H1 (cell line): ENCODE results near the gene GFPT1. TPM values are rescaled to one million over a fixed set of nuclear protein-coding genes. Genes with fewer than 3 reads are reported as not detected.

Experiments used
- CTCF ChIA-PET: fragments of 300-600 bp; sonication (Branson Sonifier 250); formaldehyde crosslinking; loops from one replicate; lab custom pipeline; 2021; ENCODE audit not compliant: partially characterized antibody; lab: Charles Lee
- POLR2A ChIA-PET: fragments of 300-600 bp; sonication (Branson Sonifier 250); formaldehyde crosslinking; loops from one replicate; lab custom pipeline; 2021; ENCODE audit warnings: inconsistent platforms; ENCODE audit not compliant: partially characterized antibody; lab: Charles Lee
- DNase-seq, 2 experiments: peaks; one replicate each; pipeline versions ENCODE4 v3.0.0 to v3.0.0-alpha.2; 2010 to 2022; ENCODE audit warnings: low spot score in 2 of 2, low read depth in 1 of 2, mixed read lengths in 1 of 2
- FAIRE-seq: peaks from 2 replicates; lab custom pipeline; 2011; peaks lifted over from hg19 to GRCh38; lab: Jason Lieb, UNC
- H2AFZ ChIP-seq: 2 replicates; pipeline ENCODE4 v1.8.1; 2012; ENCODE audit warnings: low read length, inconsistent platforms
- H2AK5ac ChIP-seq: 2 replicates; pipeline ENCODE4 v1.6.1; 2013; ENCODE audit warnings: low read depth, low read length
- H2BK120ac ChIP-seq: replicated peaks from 2 replicates; pipeline ENCODE3; 2013; ENCODE audit warnings: low read depth, low read length, inconsistent platforms
- H2BK12ac ChIP-seq: 2 replicates; pipeline ENCODE4 v1.6.1; 2013; ENCODE audit warnings: low read depth, low read length
- H2BK15ac ChIP-seq: 2 replicates; pipeline ENCODE4 v1.6.1; 2013; ENCODE audit warnings: low read length
- H2BK20ac ChIP-seq: 2 replicates; pipeline ENCODE4 v1.6.1; 2013; ENCODE audit warnings: low read length
- H2BK5ac ChIP-seq: 2 replicates; pipeline ENCODE4 v1.6.1; 2013; ENCODE audit warnings: low read depth, low read length
- H3K14ac ChIP-seq: 2 replicates; pipeline ENCODE4 v1.6.1; 2013; ENCODE audit warnings: inconsistent platforms; ENCODE audit not compliant: insufficient read length
- H3K18ac ChIP-seq: 2 replicates; pipeline ENCODE4 v1.6.1; 2013; ENCODE audit warnings: low read length; ENCODE audit errors: extremely low read depth
- H3K23ac ChIP-seq: 2 replicates; pipeline ENCODE4 v1.6.1; 2013; ENCODE audit warnings: inconsistent platforms; ENCODE audit not compliant: insufficient read length
- H3K23me2 ChIP-seq: 2 replicates; pipeline ENCODE4 v1.6.1; 2013; ENCODE audit warnings: low read depth, low read length
- H3K27ac ChIP-seq: 2 replicates; pipeline ENCODE4 v1.6.1; 2011; ENCODE audit warnings: low read depth, low read length, inconsistent platforms
- H3K27me3 ChIP-seq, 4 experiments: replicated peaks in 1 of 4; 1 replicate in 1 of 4; 2 replicates in 3 of 4; pipeline versions ENCODE4 v1.6.1 to v1.8.1; 2011 to 2013; ENCODE audit warnings: low read length in 3 of 4, mild to moderate bottlenecking in 3 of 4, inconsistent platforms in 2 of 4, mixed read lengths in 2 of 4, moderate library complexity in 1 of 4; ENCODE audit not compliant: control insufficient read depth in 3 of 4, insufficient read depth in 3 of 4; ENCODE audit errors: extremely low read depth in 1 of 4
- H3K36me3 ChIP-seq, 4 experiments: 2 replicates each; pipeline versions ENCODE4 v1.6.1 to v1.8.1; 2011 to 2013; ENCODE audit warnings: mild to moderate bottlenecking in 4 of 4, low read length in 3 of 4, moderate library complexity in 2 of 4, control low read depth in 1 of 4, inconsistent platforms in 1 of 4; ENCODE audit not compliant: insufficient read depth in 4 of 4, control insufficient read depth in 2 of 4
- H3K4ac ChIP-seq: replicated peaks from 2 replicates; pipeline ENCODE3; 2013; ENCODE audit warnings: low read length, low read depth, mixed read lengths, inconsistent platforms; ENCODE audit not compliant: insufficient read length
- H3K4me1 ChIP-seq, 4 experiments: replicated peaks in 1 of 4; 1 replicate in 1 of 4; 2 replicates in 3 of 4; pipeline versions ENCODE4 v1.6.1 to v1.8.1; 2011 to 2013; ENCODE audit warnings: low read length in 3 of 4, inconsistent platforms in 2 of 4, mixed read lengths in 1 of 4; ENCODE audit not compliant: insufficient read depth in 4 of 4, control insufficient read depth in 3 of 4
- H3K4me2 ChIP-seq, 2 experiments: 2 replicates each; pipeline versions ENCODE4 v1.6.1 to v1.8.1; 2011 to 2013; ENCODE audit warnings: low read depth in 2 of 2, low read length in 2 of 2, control low read depth in 1 of 2, inconsistent platforms in 1 of 2, mild to moderate bottlenecking in 1 of 2; ENCODE audit not compliant: insufficient read depth in 1 of 2
- H3K4me3 ChIP-seq, 4 experiments: fragments of 200-600, 300-600 bp in 1 of 4; sonication (generic), shearing (Covaris generic), sonication (Bioruptor Twin) in 1 of 4; 2 replicates each; pipeline versions ENCODE4 v1.5.1 to v1.8.1; 2011 to 2016; ENCODE audit warnings: low read length in 4 of 4, low read depth in 3 of 4, control low read depth in 2 of 4, inconsistent platforms in 2 of 4, mild to moderate bottlenecking in 2 of 4, mixed read lengths in 1 of 4, moderate library complexity in 1 of 4; ENCODE audit not compliant: insufficient read depth in 2 of 4; ENCODE audit errors: extremely low read depth in 1 of 4
- H3K56ac ChIP-seq: replicated peaks from 2 replicates; pipeline ENCODE3; 2013; ENCODE audit warnings: low read depth, mild to moderate bottlenecking, mixed read lengths, low read length, inconsistent platforms; ENCODE audit not compliant: insufficient read length
- H3K79me1 ChIP-seq: 2 replicates; pipeline ENCODE4 v1.6.1; 2013; ENCODE audit warnings: low read depth, low read length, control low read depth
- H3K79me2 ChIP-seq, 2 experiments: 2 replicates each; pipeline versions ENCODE4 v1.6.1 to v1.8.1; 2012 to 2013; ENCODE audit warnings: low read length in 2 of 2, mild to moderate bottlenecking in 2 of 2, inconsistent platforms in 1 of 2; ENCODE audit not compliant: insufficient read depth in 2 of 2, control insufficient read depth in 1 of 2
- H3K9ac ChIP-seq, 4 experiments: replicated peaks in 1 of 4; 1 replicate in 1 of 4; 2 replicates in 3 of 4; pipeline versions ENCODE4 v1.6.1 to v1.8.1; 2011 to 2013; ENCODE audit warnings: low read depth in 3 of 4, low read length in 3 of 4, control low read depth in 2 of 4, mild to moderate bottlenecking in 2 of 4, moderate library complexity in 2 of 4, inconsistent platforms in 1 of 4; ENCODE audit errors: extremely low read depth in 1 of 4
- H3K9me3 ChIP-seq, 2 experiments: 2 replicates each; pipeline versions ENCODE4 v1.6.1 to v1.8.1; 2012 to 2013; ENCODE audit warnings: mild to moderate bottlenecking in 2 of 2, moderate library complexity in 2 of 2, control low read depth in 1 of 2, inconsistent platforms in 1 of 2, low read depth in 1 of 2, low read length in 1 of 2, mixed read lengths in 1 of 2; ENCODE audit not compliant: insufficient read depth in 2 of 2
- H4K20me1 ChIP-seq, 2 experiments: replicated peaks in 1 of 2; 2 replicates each; pipeline versions ENCODE3 to v1.8.1; 2011 to 2013; ENCODE audit warnings: inconsistent platforms in 2 of 2, low read length in 2 of 2, mild to moderate bottlenecking in 1 of 2; ENCODE audit not compliant: insufficient read depth in 2 of 2, control insufficient read depth in 1 of 2
- H4K5ac ChIP-seq: 2 replicates; pipeline ENCODE4 v1.6.1; 2013; ENCODE audit warnings: low read length, low read depth, mixed read lengths, inconsistent platforms; ENCODE audit not compliant: insufficient read length
- H4K8ac ChIP-seq: 2 replicates; pipeline ENCODE4 v1.8.0; 2013; ENCODE audit warnings: mild to moderate bottlenecking, moderate library complexity, low read length, inconsistent platforms; ENCODE audit not compliant: insufficient read depth; ENCODE audit errors: extremely low read depth
- H4K91ac ChIP-seq: replicated peaks from 2 replicates; pipeline ENCODE3; 2013; ENCODE audit warnings: low read length, mixed read lengths, inconsistent platforms; ENCODE audit not compliant: insufficient read length
- JUN ChIP-seq: IDR thresholded peaks from 2 replicates; pipeline ENCODE4 v1.6.1; 2011; ENCODE audit warnings: low read depth, mild to moderate bottlenecking, improper control_type of control experiment, low read length
- NANOG ChIP-seq: IDR thresholded peaks from 2 replicates; pipeline ENCODE4 v1.6.1; 2011; ENCODE audit warnings: low read length, low read depth, mild to moderate bottlenecking, inconsistent platforms; ENCODE audit not compliant: insufficient read depth, poor library complexity, severe bottlenecking
- RXRA ChIP-seq: IDR thresholded peaks from 2 replicates; pipeline ENCODE4 v1.6.1; 2011; ENCODE audit warnings: low read depth, mild to moderate bottlenecking, low read length, moderate library complexity; ENCODE audit not compliant: insufficient read depth
- TCF12 ChIP-seq: IDR thresholded peaks from 2 replicates; pipeline ENCODE4 v1.6.1; 2011; ENCODE audit warnings: low read depth, mild to moderate bottlenecking, low read length
- YY1 ChIP-seq: IDR thresholded peaks from 2 replicates; pipeline ENCODE4 v1.6.1; 2011; ENCODE audit warnings: low read depth, mild to moderate bottlenecking, low read length
- WGBS, 2 experiments: shearing (Covaris generic) in 1 of 2; methylation state at CpG; one replicate each; pipeline versions ENCODE4 v1.1.6 to v1.1.7; 2013 to 2015; ENCODE audit warnings: low lambda C conversion rate in 2 of 2, mixed read lengths in 2 of 2, inconsistent platforms in 1 of 2, low coverage in 1 of 2, missing lambda C conversion rate in 1 of 2; ENCODE audit not compliant: insufficient replicate concordance in 2 of 2, insufficient coverage in 1 of 2, insufficient read length in 1 of 2; ENCODE audit errors: extremely low coverage in 1 of 2, missing lambda C conversion rate in 1 of 2; 5-methylcytosine and 5-hydroxymethylcytosine counted together
- polyA plus RNA-seq, 7 experiments: library from polyadenylated mRNA; depleted of rRNA in 3 of 7; stranded (reverse) in 5 of 7; unstranded in 2 of 7; fragments of >200 nt in 5 of 7; fragments of 200-250 nt in 2 of 7; gene quantifications; 1 replicate in 5 of 7; 2 replicates in 1 of 7; 4 replicates in 1 of 7; pipeline versions ENCODE4 v1.2.1 to v1.2.3, GENCODE V29; 2011 to 2013; ENCODE audit warnings: missing spikeins in 2 of 7, mixed read lengths in 2 of 7
- total RNA-seq: library from RNA; stranded (reverse); fragmentation: NEBNext Ultra II Directional; extraction: Animal tissue kit (Norgen Biotek cat#: 25700); gene quantifications from 2 replicates; pipeline ENCODE4 v1.2.1, GENCODE V29; 2021
- TF ChIP-seq, protein P1 (sequence below): IDR thresholded peaks from 2 replicates; pipeline ENCODE4 v1.6.1; 2012; ENCODE audit warnings: inconsistent platforms
- TF ChIP-seq, protein P2 (sequence below), 3 experiments: IDR thresholded peaks; 1 replicate in 2 of 3; 2 replicates in 1 of 3; pipeline versions ENCODE4 v1.5.1 to v1.6.1; 2011; ENCODE audit warnings: low read length in 3 of 3, mild to moderate bottlenecking in 3 of 3, inconsistent platforms in 2 of 3, low read depth in 1 of 3, moderate library complexity in 1 of 3; ENCODE audit not compliant: insufficient read depth in 1 of 3; ENCODE audit errors: control extremely low read depth in 1 of 3

GFPT1 gene
- total and polyA plus RNA-seq, 2 of the 8 experiments (the other 6 are each of a cell fraction or from before 2014, with no cell fraction given): 13.3 to 76.2 TPM

DNA sequence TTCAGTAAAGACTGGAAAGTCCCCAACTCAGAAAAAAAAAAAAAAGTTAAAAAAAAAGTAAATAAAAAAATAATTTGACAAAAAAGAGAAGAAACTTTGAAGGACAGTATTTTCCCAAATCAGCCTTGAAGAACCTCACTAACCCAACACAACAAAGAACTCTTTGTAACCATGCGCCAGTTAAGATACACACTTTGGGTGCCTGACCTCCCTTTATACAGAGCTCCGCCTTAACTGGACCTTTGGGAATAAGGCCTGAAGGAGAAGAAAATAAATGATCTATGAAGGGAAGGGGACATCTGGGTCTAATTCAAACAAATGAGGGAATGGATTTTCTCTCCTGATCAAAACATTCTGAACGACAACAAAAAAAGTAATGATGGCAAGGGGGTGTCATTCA, 2.2 kb upstream of the GFPT1 start:
- Histone ChIP-seq H3K9ac (no peak overlapping the region), H3K27ac (no peak overlapping the region), H2BK12ac (no peak overlapping the region), H3K56ac (no peak overlapping the region), H2BK15ac (no peak overlapping the region), H3K4me2 (no peak overlapping the region), H2AK5ac (no peak overlapping the region), H2AFZ (no peak overlapping the region), H2BK5ac (no peak overlapping the region), H4K91ac (no peak overlapping the region), H2BK20ac (no peak overlapping the region), H3K4ac (no peak overlapping the region), H3K79me2 (peaks cover 0 to 22% of the 10 kb centered on the region in 2 experiments; a peak in 3 of 4 replicates), H3K23ac (no peak overlapping the region), H3K23me2 (peaks cover 2% of the 10 kb centered on the region; the same call in 1 of the 2 replicates), H3K4me1 (peaks cover 0 to 5% (median 0%) of the 10 kb centered on the region in 4 experiments; a peak in 3 of 7 replicates), H4K5ac (no peak overlapping the region), H3K36me3 (no peaks in the 10 kb centered on the region), H3K79me1 (no peaks in the 10 kb centered on the region), H4K20me1 (no peaks in the 10 kb centered on the region), H3K27me3 (no peaks in the 10 kb centered on the region), H2BK120ac (no peak overlapping the region), H3K18ac (no peak overlapping the region), H3K14ac (no peak overlapping the region), H4K8ac (no peak overlapping the region), H3K9me3 (no peaks in the 10 kb centered on the region), H3K4me3 (no peak overlapping the region)
- WGBS, 2 experiments: 97% methylated on average over 3 of the region's 3 CpGs; no CpG with 5 or more reads in 1 of the 2 experiments
- ChIA-PET POLR2A (no interaction called here), CTCF (interaction anchor here (1.3 to 4.5 kb wide), 3 partner anchors 13 to 102 kb away, joined by 3 to 24 read pairs (median 5); partner anchors contain the start of gene NFU1)
- FAIRE-seq (no peak), DNase-seq (no peak)
- TF ChIP-seq TCF12 (no peak), RXRA (no peak), JUN (no peak), NANOG (no peak), YY1 (no peak)
- TF ChIP-seq, protein P1, sequence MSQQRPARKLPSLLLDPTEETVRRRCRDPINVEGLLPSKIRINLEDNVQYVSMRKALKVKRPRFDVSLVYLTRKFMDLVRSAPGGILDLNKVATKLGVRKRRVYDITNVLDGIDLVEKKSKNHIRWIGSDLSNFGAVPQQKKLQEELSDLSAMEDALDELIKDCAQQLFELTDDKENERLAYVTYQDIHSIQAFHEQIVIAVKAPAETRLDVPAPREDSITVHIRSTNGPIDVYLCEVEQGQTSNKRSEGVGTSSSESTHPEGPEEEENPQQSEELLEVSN: no peak
- TF ChIP-seq, protein P2, sequence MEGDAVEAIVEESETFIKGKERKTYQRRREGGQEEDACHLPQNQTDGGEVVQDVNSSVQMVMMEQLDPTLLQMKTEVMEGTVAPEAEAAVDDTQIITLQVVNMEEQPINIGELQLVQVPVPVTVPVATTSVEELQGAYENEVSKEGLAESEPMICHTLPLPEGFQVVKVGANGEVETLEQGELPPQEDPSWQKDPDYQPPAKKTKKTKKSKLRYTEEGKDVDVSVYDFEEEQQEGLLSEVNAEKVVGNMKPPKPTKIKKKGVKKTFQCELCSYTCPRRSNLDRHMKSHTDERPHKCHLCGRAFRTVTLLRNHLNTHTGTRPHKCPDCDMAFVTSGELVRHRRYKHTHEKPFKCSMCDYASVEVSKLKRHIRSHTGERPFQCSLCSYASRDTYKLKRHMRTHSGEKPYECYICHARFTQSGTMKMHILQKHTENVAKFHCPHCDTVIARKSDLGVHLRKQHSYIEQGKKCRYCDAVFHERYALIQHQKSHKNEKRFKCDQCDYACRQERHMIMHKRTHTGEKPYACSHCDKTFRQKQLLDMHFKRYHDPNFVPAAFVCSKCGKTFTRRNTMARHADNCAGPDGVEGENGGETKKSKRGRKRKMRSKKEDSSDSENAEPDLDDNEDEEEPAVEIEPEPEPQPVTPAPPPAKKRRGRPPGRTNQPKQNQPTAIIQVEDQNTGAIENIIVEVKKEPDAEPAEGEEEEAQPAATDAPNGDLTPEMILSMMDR (IDR thresholded peaks at IDR 0.05; ENCODE audit: control extremely low read depth in 1 of 3, insufficient read depth in 1 of 3, low read depth in 1 of 3, low read length in 3 of 3): no peak
